AG04450 (cell line): ENCODE data around the gene KLHDC8A. TPM values are rescaled to one million over a fixed set of nuclear protein-coding genes. Genes with fewer than 3 reads are reported as not detected.
A peak's percentile ranks its signal among the peaks of the same experiment; 100 is the strongest.

Experiments used
- CTCF ChIA-PET: fragments of 300-600, 350-600 bp; formaldehyde crosslinking; extraction: SDS; loops from one replicate; lab custom pipeline; 2022; ENCODE audit warnings: antibody characterized with exemption, inconsistent platforms; lab: Charles Lee
- POLR2A ChIA-PET: fragments of 350-600 bp; formaldehyde crosslinking; extraction: SDS; loops from one replicate; lab custom pipeline; 2021; ENCODE audit warnings: antibody characterized with exemption, inconsistent platforms; lab: Yijun Ruan, JAX
- DNase-seq: peaks from one replicate; pipeline ENCODE4 v3.0.0-alpha.2; 2011; ENCODE audit warnings: low read depth, low spot score
- H3K27ac ChIP-seq: one replicate; pipeline ENCODE4 v1.5.1; 2012; ENCODE audit warnings: low read depth, low read length, control low read depth
- H3K27me3 ChIP-seq: one replicate; pipeline ENCODE4 v1.6.0; 2012; ENCODE audit warnings: low read length; ENCODE audit not compliant: control insufficient read depth, insufficient read depth
- H3K4me3 ChIP-seq: 2 replicates; pipeline ENCODE4 v1.5.1; 2011; ENCODE audit warnings: mild to moderate bottlenecking, low read depth, low read length, control low read depth
- H3K9me3 ChIP-seq: 2 replicates; pipeline ENCODE4 v1.5.1; 2012; ENCODE audit warnings: low read length; ENCODE audit not compliant: control insufficient read depth, insufficient read depth
- CTCF ChIP-seq: IDR thresholded peaks from 2 replicates; pipeline ENCODE4 v1.5.1; 2011; ENCODE audit warnings: low read depth, low read length, control low read depth, inconsistent platforms
- polyA plus RNA-seq: library from polyadenylated mRNA; depleted of rRNA; stranded (reverse); fragments of >200 nt; gene quantifications from 2 replicates; pipeline ENCODE4 v1.2.3, GENCODE V29; 2011

The KLHDC8A gene
- polyA plus RNA-seq, 1 experiment = 0.06 TPM

GRCh38 chr1:205294175-205294917, 62.4 kb downstream of the KLHDC8A start:
- H3K27me3 ChIP-seq = no peaks in the 10 kb centered on the region
- H3K27ac ChIP-seq = peak overlapping the region; percentile 95
- DNase-seq = peak; percentile 90
- no peaks in the 10 kb centered on the region for H3K9me3 ChIP-seq
- no peak for TF ChIP-seq CTCF
- ChIA-PET CTCF (interaction anchor here (0.9 to 2.8 kb wide), 6 partner anchors 21 to 60 kb away, joined by 3 to 16 read pairs (median 5); no protein-coding TSS in a partner anchor), POLR2A (interaction anchor here (0.9 to 3.4 kb wide), 5 partner anchors 9 to 27 kb away, joined by 4 to 35 read pairs (median 7); partner anchors contain the start of gene NUAK2)
- no peak overlapping the region for H3K4me3 ChIP-seq

- ChIA-PET CTCF (interaction anchor here (0.9 to 2.8 kb wide), 5 partner anchors 20 to 61 kb away, joined by 3 to 16 read pairs (median 6); no protein-coding TSS in a partner anchor), POLR2A (interaction anchor here (1.0 to 3.4 kb wide), 2 partner anchors 8 to 20 kb away, joined by 9 to 35 read pairs; no protein-coding TSS in a partner anchor)
- peak overlapping the region; percentile 95 for H3K27ac ChIP-seq
These were observed 63.2 kb downstream of the KLHDC8A start for GRCh38 chr1:205293350-205294074.

GRCh38 chr1:205291596-205291995, 65.1 kb downstream of the KLHDC8A start:
- Histone ChIP-seq H3K27me3 (no peaks in the 10 kb centered on the region), H3K4me3 (no peak overlapping the region), H3K9me3 (no peaks in the 10 kb centered on the region), H3K27ac (no peak overlapping the region)
- TF ChIP-seq CTCF = no peak
- DNase-seq = no peak
- CTCF ChIA-PET = interaction anchor here (0.7 to 1.6 kb wide), 2 partner anchors 18 to 34 kb away, joined by 3 to 4 read pairs; no protein-coding TSS in a partner anchor
- POLR2A ChIA-PET = no interaction called here

More at GRCh38 chr1:205293350-205294074, 63.2 kb downstream of the KLHDC8A start:
- H3K27me3 ChIP-seq = no peaks in the 10 kb centered on the region
- TF ChIP-seq CTCF = no peak
- H3K4me3 ChIP-seq = no peak overlapping the region
- DNase-seq = no peak
- no peaks in the 10 kb centered on the region for H3K9me3 ChIP-seq

DNA sequence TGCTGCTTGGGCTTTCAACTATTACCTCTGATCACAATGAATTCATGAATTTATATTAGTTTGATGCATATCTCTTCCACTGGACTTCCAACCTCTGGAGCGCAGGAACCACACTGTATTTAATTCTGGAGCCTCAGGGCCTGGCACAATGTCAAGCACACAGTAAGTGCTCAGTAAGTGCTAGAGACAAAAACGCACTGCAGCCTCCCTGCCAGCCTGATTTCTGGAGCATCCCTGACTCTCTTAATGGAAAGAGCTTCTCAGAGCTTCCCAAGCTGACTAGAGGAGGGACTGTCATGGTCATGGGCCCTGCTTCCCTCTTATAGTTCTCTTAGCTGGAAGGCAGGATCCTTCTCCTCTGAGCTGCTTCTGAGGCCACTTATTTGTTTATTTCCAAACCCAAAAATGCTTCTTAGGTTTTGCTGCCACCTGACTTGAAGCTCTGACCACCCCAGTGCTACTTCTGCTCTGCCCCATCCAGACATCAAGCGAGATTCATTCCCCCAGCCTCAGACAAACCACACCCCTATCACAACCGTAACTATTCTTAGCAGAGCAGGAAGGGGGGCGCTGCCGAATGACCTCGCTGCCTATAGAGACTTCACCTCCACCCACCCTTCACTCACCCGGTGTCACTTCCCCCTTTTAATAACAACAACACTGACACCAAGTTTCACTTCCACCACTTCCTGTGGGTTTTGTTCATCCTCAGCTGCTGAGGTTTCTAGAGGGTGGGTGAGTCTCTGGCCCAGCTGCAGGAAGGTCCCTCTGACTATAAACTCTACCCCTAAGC, 68.8 kb downstream of the KLHDC8A start:
- ChIA-PET CTCF (interaction anchor here (0.7 to 8.0 kb wide), 4 partner anchors 14 to 299 kb away, joined by 5 to 69 read pairs (median 6); partner anchors contain the start of gene NUAK2), POLR2A (interaction anchor here (1.1 kb wide), 1 partner anchor 10 kb away, joined by 4 read pairs; no protein-coding TSS in a partner anchor)
- no peaks in the 10 kb centered on the region for H3K27me3 ChIP-seq
- no peak overlapping the region for H3K4me3 ChIP-seq
- DNase-seq = no peak
- peak overlapping the region; percentile 31 for H3K27ac ChIP-seq
- no peak for TF ChIP-seq CTCF
- no peaks in the 10 kb centered on the region; the same call in 1 of the 2 replicates for H3K9me3 ChIP-seq
